ENCODE results near the gene MAP1LC3B.
"Not testable (repeated sequence)": the region's sequence is repeated elsewhere in the genome, so short reads cannot be mapped to it uniquely, and the experiment has no call there.

Gene MAP1LC3B

DNA sequence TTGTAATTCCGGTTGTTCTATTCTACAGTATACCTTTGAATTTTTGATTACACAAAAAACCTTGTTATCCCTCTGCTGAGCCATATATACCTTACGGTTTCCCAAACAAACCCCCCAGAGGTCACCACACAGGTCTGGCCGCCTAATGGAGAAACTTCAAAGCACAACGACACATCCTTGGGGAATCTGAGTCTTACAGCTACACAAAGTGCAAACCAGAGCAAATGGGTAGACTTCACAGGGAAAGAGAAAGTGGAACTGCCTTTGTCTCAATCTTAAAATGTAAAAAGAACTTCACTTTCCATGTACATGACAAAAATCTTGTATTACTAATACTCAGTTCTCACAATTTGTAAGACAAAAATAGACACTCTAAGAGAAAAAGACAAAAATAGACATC lies 11.3 kb upstream of the MAP1LC3B start:
- DNase-seq (ENCODE audit: low read depth in 2 of 2): no peak

DNA sequence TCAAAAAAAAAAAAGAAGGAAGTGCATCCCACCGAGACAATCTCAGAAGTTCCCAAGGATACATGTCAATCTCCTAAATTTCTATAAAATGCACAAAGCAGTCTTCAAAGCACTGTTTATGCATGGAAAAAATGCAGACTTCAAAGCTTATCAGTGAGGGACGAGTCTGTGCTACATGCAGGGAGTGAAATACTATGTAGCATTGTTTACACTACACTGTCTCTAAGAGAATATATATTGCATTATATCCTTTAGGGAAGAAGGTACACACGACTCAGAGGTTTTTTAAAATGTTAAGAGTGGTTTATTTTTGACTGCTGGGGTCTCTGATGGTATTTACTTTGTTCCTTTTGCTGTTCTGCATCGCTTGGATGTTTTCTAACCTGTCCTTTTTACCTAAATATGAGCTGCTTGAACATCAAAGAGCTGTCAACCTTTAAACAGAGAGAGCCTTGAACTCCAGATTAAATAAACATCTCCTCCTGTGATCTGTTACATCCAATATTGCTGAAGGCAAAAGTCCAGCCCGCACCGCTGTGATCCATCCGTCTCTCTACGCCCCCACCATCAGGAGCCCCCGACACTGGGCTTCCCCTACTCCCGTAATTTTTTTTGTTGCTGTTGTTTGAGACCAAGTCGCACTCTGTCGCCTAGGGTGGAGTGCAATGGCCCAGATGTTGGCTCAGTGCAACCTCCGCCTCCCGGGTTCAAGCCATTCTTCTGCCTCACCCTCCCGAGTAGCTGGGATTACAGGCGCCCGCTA lies 9.9 kb upstream of the MAP1LC3B start:
- no peak for DNase-seq (ENCODE audit: low read depth in 2 of 2)

GRCh38 chr16:87383505-87384161 lies 8.5 kb upstream of the MAP1LC3B start, which contains the start of gene FBXO31:
TSS of gene FBXO31 (minus strand) at chr16:87383776. CDS start at chr16:87383744, 32 bp downstream.
- peak; percentile 82 to 85 for DNase-seq (ENCODE audit: low read depth in 2 of 2)

GRCh38 chr16:87384162-87384874 lies 7.8 kb upstream of the MAP1LC3B start:
- DNase-seq (ENCODE audit: low read depth in 2 of 2): no peak

GRCh38 chr16:87384875-87385167 lies 7.3 kb upstream of the MAP1LC3B start:
- DNase-seq (ENCODE audit: low read depth in 2 of 2): not testable (repeated sequence)

DNA sequence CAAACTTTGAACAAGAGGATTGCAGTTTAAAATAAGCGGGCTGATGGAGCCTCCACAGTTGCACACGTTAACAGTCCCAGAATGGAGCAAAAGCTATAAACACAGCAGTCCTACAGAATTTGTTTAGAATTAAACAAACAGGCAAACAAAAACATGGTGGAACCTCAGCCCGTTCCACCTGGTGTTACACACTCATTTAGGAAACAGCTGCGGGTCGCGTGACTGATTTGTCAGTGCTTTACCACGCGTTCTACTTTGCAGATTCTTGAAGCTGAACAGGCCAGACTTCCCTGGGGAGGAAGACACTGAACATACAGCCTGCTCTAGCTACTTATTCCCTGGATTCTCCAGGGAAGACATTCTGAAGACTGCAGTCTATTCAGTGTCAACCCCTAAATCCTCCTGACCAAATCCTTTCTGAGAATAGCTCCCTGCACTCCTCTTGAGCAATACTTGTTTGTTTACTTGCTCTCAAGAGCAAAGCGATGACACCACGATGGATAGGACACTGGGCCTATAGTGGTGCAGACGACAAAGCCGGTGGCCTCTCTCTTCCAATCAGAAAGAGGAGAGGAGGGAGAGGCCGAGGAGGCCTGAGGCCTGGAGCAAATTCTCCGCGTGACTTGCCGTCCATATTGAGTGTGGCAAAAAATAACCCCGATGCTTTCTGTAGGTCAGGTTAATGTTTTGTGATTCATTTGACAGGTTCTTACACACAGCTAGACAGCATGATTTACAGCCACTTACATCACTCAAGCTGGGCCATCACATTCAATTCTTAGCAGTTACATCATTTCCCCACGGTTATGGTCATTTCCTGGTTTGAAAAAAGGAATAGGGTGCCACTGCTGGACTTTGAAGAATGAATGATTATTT lies 4.0 kb upstream of the MAP1LC3B start:
- peak; percentile 66 to 69 for DNase-seq (ENCODE audit: low read depth in 2 of 2)

DNA sequence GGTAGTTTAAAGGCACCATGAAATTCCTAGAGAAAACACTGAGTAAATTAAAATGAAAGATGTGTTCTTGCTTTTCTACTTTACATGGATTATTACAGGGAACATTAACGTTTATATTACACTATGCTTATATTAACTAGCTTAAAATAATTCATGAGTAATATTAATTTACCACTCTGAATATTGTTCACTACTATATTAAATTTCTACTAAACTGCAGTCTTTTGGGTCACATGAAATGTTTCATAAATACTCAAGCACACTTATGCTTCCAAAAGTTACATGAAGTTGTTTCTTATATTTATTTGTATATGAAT lies 3.4 kb upstream of the MAP1LC3B start:
- no peak for DNase-seq (ENCODE audit: low read depth in 2 of 2)

GRCh38 chr16:87389245-87389644 lies 2.9 kb upstream of the MAP1LC3B start:
- DNase-seq (ENCODE audit: low read depth in 2 of 2): no peak

DNA sequence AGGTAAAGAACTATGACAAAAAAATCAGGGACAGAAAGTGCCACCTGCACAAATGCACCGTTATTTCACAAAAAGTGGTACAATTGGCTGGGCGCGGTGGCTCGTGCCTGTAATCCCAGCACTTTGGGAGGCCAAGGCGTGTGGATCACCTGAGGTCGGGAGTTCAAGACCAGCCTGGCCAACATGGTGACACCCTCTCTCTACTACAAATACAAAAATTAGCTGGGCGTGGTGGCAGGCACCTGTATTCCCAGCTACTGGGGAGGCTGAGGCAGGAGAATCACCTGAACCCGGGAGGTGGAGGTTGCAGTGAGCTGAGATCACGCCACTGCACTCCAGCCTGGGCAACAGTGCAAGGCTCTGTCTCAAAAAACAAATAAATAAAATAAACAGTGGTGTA lies 2.2 kb upstream of the MAP1LC3B start:
- DNase-seq (ENCODE audit: low read depth in 2 of 2): not testable (repeated sequence)

- no peak for DNase-seq (ENCODE audit: low read depth in 2 of 2)
These were observed 1.4 kb upstream of the MAP1LC3B start for GRCh38 chr16:87390641-87391323.

DNA sequence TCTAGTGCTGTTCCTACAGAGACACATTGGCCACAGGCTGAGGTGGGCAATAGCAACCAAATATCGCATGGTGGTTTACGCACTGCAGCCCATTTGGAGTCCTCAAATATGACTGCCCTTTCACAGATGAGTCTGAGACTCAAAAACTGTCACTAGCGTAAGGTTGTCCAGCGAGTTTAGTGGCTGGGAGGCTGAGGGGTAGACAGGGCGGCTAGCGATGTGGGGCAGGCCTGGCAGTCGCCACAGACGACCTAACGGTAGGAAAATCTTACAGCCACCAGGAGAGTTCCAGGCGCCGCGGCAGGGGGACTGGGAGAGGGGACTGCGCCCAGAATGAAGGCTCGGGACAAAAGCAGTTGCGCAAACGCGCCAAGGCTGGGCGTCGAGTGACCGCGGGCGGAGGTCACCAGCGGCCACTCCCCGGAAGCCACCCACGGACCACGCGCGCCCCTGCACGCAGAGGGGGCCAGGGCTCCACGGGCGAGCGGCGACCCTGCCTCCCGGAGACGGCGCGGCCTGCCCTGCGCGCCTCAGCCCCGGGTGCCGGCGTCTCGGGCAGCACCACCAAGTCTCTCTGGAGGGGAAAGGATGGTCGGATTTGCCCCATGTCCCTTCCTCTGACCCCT lies 699 bp upstream of the MAP1LC3B start:
- no peak for DNase-seq (ENCODE audit: low read depth in 2 of 2)

DNA sequence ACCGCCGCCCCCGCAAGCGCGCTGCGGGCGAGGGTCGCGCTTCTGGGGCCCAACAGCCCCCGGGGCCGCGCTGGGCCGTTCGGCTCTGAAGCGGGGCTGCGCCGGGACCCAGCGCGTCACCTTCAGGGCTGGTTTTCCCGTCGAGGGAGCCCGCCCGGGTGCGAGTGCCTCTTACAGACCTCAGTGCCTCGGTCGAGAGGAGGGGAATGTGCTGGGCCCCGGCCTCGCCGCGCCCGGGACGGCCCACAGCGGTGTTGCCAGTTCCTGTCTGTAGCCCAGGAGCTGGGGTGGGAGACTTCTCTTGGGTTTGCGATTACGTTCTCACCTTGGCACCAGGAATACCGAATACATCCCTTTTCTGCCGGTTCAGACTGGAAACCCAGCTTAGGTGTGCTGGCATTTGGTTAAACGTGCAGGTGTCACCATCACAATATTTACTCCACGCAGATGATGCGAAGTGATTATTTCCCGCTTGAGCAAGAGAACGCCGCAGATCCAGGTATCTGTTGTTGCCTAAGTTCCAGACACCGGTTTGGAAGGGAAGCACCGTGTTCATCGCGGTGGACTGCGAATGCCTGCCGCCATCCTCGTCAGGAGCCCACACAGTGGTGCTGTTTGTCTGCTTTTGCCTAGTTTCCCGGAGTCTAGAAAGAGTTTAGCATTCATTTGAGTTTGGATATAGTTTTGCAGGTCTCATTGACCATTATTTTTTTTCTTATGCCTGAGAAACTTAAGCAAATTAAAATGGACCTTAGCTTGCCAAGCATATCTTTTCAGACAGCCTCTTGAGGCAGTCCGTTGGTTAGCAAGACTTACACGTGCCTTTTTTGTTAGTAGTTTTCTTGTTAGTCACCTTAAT lies 914 bp downstream of the MAP1LC3B start:
- no peak for DNase-seq (ENCODE audit: low read depth in 2 of 2)

GRCh38 chr16:87393680-87394055 lies 1.5 kb downstream of the MAP1LC3B start:
- no peak for DNase-seq (ENCODE audit: low read depth in 2 of 2)

- no peak for DNase-seq (ENCODE audit: low read depth in 2 of 2)
These were observed 3.2 kb downstream of the MAP1LC3B start for GRCh38 chr16:87395181-87395842.

- no peak for DNase-seq (ENCODE audit: low read depth in 2 of 2)
These were observed 12.9 kb downstream of the MAP1LC3B start for GRCh38 chr16:87404764-87405625.

DNA sequence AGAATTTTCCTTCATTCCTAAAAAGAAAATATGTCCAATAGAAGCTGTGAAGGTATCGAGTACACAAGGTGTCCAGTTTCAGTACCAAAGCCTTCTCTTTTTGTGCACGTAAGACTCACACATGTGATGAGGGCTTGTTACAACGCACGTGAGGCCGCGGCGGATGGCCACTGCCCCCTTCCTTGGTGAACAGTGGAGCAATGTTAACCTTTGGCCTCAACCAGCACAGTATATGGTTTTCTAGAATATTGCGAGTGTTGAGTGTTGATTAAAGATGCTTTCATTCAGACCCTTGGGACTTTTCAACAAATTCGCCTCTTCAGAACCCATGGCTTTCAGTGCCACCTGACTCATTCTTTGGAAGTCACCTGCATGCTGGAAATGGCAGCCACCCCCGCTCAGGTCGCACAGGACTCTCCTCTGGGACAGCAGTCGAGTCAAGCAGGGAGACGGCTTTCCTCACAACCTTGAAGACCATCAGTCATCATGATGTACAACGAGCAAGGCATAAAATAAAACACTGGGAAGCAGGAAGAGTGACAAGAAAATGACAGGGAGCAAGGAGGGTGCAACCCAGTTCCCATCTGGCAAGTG lies 14.5 kb downstream of the MAP1LC3B start:
- no peak for DNase-seq (ENCODE audit: low read depth in 2 of 2)

- no peak for DNase-seq (ENCODE audit: low read depth in 2 of 2)
These were observed 15.5 kb downstream of the MAP1LC3B start for GRCh38 chr16:87407511-87408112.

GRCh38 chr16:87409153-87409552 lies 17.0 kb downstream of the MAP1LC3B start:
- DNase-seq (ENCODE audit: low read depth in 2 of 2): no peak

Data from stimulated activated CD8-positive, alpha-beta memory T cell treated with anti-CD3 and anti-CD28 coated beads, Interleukin-2, amount 100 ng/mL, for 1 hour (primary cell).